ENCODE measurements around the gene LRRC8C.

- TF ChIP-seq, protein P1, sequence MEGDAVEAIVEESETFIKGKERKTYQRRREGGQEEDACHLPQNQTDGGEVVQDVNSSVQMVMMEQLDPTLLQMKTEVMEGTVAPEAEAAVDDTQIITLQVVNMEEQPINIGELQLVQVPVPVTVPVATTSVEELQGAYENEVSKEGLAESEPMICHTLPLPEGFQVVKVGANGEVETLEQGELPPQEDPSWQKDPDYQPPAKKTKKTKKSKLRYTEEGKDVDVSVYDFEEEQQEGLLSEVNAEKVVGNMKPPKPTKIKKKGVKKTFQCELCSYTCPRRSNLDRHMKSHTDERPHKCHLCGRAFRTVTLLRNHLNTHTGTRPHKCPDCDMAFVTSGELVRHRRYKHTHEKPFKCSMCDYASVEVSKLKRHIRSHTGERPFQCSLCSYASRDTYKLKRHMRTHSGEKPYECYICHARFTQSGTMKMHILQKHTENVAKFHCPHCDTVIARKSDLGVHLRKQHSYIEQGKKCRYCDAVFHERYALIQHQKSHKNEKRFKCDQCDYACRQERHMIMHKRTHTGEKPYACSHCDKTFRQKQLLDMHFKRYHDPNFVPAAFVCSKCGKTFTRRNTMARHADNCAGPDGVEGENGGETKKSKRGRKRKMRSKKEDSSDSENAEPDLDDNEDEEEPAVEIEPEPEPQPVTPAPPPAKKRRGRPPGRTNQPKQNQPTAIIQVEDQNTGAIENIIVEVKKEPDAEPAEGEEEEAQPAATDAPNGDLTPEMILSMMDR (IDR thresholded peaks at IDR 0.05): no peak
- TF ChIP-seq POLR2A (IDR thresholded peaks at IDR 0.05): no peak
Observed at GRCh38 chr1:89640440-89640839, 7.5 kb downstream of the LRRC8C start.

Measured in thyroid gland (tissue), 4 donors.